NCI-H748 treated with DMSO at 0.1 percent for 48 hours (cell line): ENCODE results near the gene C2orf92.

ENCODE experiments used
- DNase-seq: peaks from one replicate; lab custom pipeline; 2025; lab: John Stamatoyannopoulos, UW

C2orf92 gene

DNA sequence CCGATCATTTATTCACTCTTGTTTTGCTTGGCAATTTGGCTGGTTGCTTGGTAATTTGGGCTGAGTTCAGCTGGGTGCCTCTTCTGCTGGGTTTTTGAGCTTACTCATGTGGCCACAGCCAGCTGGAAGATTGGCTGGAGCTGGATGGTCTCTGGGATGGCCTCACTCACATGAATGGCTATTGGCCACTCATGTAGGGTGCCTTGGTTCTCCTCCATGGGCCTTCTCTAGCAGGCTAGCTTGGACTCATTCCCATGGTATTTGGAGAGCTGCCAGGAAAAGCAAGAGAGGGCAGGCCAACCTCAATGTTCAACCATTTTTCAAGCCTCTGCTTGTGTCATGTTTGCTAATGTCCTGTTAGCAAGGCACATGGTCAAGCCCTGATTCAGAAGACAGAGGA lies 60.7 kb downstream of the C2orf92 start:
- DNase-seq, result no peak

GRCh38 chr2:97731274-97732020 lies 61.9 kb downstream of the C2orf92 start:
- no peak for DNase-seq

DNA sequence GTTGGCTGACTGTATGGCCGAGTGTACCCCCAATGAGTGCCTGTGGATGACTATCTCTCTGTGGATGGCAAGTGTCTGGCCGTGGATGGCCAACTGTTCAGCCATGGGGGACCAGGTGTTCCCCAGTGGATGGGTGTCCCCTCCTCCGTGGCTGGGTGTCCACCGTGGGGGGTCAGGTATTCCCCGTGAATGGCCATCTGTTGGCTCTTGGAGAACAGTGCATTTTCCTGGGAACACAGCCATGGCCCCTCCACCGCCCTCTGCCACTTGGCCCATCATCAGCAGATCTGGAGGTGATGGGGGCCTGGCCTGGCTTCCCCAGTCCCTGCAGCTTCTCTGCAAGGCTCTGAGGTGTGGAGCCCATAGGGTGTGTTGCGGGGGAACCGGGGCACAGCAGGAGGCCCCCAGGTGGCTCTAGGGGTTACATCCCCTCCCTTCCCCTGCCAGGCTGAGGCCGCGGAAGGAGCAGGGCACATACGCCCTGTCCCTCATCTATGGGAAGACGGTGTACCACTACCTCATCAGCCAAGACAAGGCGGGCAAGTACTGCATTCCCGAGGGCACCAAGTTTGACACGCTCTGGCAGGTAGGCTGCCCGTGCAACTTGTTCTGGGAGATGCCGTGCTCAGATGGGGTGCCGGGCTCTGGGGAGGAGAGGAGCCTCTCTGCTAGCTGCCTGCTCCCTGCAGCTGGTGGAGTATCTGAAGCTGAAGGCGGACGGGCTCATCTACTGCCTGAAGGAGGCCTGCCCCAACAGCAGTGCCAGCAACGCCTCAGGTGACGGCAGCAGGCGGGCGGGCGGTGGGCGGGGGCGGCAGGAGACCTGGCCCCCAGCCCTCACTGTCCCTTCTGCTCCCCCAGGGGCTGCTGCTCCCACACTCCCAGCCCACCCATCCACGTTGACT lies 63.2 kb downstream of the C2orf92 start:
- DNase-seq, result no peak

DNA sequence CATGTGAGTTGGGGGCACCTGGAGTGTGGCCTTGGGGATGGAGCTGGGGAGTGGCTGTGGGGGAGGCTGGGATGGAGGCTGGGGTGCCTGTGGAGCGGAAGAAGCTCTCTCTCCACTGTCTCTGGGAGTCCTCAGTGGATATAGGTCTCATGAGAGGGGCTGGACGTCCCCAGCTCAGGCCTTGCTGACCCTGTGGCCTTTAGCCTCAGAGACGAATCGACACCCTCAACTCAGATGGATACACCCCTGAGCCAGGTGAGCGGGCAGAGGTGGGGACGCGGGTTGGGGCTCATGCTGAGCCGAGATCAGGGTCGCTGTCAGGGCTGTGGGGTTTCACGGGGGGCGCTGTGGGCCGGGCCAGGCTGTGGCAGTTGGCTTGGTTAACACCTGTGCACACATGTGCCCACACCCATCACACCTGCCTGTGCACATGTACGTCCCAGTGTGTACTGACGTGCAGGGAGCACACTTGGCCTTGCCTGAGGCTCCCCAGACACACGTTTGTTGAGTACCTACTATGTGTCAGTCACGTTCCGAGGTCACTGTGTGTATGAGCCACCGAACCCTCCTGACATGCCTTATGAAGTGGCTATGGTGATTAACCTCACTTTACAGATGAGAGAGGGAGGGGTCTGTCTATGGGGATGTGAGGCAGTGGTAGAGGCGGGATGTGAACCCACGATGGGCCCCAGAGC lies 64.0 kb downstream of the C2orf92 start:
- no peak for DNase-seq

- DNase-seq, result no peak
Measured at GRCh38 chr2:97734061-97735051, 64.8 kb downstream of the C2orf92 start.

DNA sequence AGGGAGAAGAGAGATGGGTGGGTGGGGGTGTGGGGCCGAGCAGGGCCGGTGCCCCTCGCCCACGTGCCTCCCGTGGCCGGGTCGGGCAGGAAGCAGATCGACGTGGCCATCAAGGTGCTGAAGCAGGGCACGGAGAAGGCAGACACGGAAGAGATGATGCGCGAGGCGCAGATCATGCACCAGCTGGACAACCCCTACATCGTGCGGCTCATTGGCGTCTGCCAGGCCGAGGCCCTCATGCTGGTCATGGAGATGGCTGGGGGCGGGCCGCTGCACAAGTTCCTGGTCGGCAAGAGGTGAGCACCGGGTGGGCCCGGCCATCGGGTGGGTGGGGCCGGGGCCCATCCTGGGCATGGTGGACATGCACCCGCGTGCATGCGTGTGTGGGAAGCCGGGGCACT lies 65.6 kb downstream of the C2orf92 start:
- DNase-seq, result no peak

DNA sequence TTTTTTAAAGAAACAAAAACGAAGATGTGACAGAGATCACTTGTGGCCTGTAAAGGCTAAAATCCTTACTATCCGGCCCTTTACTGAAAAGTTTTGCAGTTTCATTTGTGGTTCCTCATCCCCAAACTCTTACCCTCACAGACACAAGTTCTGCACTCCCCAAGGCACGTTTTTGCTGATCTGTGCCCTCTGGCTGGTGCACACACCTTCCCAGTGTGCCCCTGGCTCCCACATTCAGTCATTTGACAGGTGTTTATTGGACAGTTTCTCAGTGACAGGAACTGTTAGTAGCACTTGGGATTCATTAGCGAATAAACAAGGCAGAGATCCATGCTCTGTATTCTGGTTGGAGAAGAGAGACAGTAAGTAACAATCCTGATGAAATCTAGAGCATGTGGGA lies 66.7 kb downstream of the C2orf92 start:
- no peak for DNase-seq

GRCh38 chr2:97736608-97737330 lies 67.3 kb downstream of the C2orf92 start:
- no peak for DNase-seq

DNA sequence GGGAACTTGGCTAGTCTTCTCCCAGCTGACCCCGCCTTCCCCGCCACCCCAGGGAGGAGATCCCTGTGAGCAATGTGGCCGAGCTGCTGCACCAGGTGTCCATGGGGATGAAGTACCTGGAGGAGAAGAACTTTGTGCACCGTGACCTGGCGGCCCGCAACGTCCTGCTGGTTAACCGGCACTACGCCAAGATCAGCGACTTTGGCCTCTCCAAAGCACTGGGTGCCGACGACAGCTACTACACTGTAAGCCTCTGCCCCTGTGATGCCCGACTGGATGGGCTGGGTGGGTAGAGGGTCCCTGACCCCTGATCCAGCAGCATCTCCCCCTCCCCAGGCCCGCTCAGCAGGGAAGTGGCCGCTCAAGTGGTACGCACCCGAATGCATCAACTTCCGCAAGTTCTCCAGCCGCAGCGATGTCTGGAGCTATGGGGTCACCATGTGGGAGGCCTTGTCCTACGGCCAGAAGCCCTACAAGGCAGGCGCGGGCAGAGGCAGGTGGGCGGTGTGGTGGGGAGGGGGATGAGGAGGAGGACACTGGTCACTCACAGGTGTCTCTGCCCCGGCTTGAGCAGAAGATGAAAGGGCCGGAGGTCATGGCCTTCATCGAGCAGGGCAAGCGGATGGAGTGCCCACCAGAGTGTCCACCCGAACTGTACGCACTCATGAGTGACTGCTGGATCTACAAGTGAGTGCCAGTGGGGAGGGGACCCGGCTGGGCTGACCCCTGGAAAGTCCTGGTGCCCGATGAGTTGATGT lies 68.1 kb downstream of the C2orf92 start:
- DNase-seq, result no peak

DNA sequence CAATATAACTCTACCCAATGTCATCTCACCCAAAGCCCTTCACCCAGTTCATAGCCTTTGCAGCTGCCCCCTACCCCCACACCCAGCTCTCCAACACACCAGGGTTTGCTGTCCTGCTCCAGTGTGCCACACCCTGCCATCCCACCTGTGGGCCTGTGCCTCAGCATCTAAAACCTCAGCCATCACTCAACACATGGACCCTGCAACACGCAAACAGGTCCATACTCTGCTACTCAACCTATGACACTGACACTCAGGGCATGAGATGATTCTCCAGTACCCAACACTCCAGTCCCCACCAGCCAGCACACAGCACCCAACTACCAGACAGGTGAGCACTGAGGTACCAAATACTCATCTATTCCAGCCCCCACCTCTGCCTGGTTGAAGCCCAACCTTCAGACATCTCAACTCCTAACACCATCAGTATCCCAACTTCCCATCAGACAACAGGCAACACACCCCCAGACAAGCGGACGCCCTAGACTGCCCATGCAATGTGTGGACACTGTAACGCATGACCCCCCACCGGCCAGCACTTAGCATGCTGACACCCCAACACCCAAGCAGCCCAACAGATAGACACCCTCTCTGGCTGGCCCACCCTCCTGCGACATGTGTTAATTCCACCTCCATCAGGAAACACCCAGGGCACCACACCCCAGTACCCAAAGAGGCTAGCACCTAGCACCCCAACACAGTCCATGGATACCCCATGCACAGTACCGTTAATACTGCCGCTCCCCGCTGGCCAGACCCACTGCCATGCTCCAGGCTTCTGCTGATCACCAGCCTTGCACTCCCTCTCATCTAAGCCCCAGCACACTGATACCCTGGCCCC lies 68.9 kb downstream of the C2orf92 start:
- DNase-seq, result no peak

- DNase-seq, result no peak
Measured at GRCh38 chr2:97739020-97739892, 69.7 kb downstream of the C2orf92 start.

- DNase-seq, result no peak
Measured at GRCh38 chr2:97739893-97740245, 70.4 kb downstream of the C2orf92 start.

- DNase-seq, result peak; percentile 39
Measured at GRCh38 chr2:97740590-97741182, 71.2 kb downstream of the C2orf92 start.

DNA sequence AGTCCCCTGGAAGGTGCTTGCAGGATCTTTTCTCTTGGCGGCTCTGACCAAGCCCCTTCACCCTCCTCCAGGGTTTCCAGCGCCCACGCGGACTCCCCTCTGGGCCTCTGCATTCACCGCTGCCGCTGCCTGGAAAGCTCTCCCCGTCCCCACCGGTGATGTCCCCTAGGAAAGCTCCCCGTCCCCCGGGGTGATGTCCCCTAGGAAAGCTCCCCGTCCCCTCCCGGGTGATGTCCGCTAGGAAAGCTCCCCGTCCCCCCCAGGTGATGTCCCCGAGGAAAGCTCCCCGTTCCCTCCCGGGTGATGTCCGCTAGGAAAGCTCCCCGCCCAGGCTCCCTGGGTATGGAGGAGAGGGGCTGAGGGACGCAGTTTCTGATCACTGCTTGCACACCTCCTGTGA lies 71.7 kb downstream of the C2orf92 start:
- no peak for DNase-seq

DNA sequence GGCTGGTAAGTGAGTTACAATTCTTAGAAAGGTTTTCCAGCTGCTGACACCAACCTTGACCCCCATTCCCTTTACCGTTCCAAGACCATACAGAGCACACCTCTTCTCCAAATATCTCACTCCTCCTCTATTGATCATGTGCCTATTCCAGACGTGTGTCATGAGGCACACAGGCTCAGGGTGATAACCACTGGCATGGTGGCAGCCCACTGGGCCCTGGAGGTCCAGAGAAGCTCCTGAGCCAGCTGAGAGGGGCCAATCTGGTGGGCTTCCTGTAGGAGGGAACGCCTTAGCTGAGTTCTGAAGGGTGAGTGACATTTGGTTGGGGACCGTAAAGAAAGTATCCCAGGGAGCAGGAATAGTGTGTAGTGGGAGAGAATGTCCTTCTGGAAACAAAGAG lies 72.2 kb downstream of the C2orf92 start:
- DNase-seq, result no peak

DNA sequence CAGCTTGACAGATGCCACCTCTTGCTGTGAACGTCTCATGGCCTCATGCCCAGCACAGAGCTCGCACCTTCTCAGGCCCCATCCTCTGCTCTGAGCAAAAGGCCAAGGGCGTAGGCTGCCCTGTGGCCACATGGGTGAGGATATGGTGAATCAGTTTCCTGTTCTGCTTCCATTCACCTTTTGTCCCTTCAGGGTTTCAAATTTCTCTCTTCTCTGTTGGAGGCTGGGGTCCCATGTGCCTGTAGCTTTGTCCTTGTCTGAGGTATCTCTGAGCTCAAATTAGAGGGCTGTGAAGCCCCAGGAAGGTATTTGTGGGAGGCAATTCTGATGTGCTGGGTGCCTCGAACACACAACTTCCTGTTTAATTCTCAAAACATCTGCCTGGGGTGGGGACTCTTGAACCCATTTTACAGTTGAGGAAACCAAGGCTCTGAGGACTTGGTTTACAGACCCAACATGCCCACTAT lies 72.9 kb downstream of the C2orf92 start:
- DNase-seq, result no peak

DNA sequence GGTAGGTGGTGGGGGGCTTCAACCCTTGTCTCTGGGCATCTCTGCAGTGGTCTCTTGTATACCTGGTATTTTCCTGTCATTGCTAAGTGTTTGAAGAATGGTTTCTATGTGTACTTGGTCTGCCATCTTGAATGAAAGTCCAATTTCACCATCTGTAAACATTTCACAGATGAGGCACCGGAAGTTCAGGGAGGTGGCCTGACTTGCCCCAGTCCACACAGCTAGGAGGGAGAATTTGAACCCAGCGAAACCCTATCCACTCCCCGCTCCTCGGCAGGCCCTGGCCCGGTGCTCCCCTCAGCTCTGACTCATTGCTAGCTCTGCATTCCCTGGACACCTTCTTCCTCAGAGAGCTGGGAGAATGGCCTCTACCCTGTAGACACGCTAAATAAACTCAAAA lies 74.4 kb downstream of the C2orf92 start:
- DNase-seq, result no peak
